Neural cell (in vitro differentiated cells): Measurements from ENCODE around the gene MUC6. TPM values are rescaled to one million over a fixed set of nuclear protein-coding genes. Genes with fewer than 3 reads are reported as not detected.

ENCODE experiments used
- H2AFZ ChIP-seq: fragments of 200-600, 300-800 bp; sonication (generic), shearing (Covaris generic); 2 replicates; pipeline ENCODE4 v1.6.0; 2014; ENCODE audit warnings: low read depth, mild to moderate bottlenecking, antibody characterized with exemption, low read length, moderate library complexity
- H3F3A ChIP-seq: fragments of 200-600 bp; shearing (Covaris generic); 2 replicates; pipeline ENCODE4 v1.6.1; 2016; ENCODE audit warnings: mild to moderate bottlenecking, moderate library complexity, mixed read lengths, antibody characterized with exemption, low read length; ENCODE audit not compliant: insufficient read depth, poor library complexity, severe bottlenecking
- H3K27ac ChIP-seq: fragments of 200-600, 300-800 bp; sonication (generic), shearing (Covaris generic); 2 replicates; pipeline ENCODE4 v1.5.1; 2014; ENCODE audit warnings: mild to moderate bottlenecking, low read length, moderate library complexity
- H3K27me3 ChIP-seq: fragments of 300-800, 200-600 bp; sonication (generic), shearing (Covaris generic); 2 replicates; pipeline ENCODE4 v1.6.0; 2014; ENCODE audit warnings: mild to moderate bottlenecking, low read depth, low read length, moderate library complexity; ENCODE audit not compliant: insufficient read depth
- H3K36me3 ChIP-seq: fragments of 300-800, 200-600 bp; sonication (generic), shearing (Covaris generic); 2 replicates; pipeline ENCODE4 v1.5.1; 2014; ENCODE audit warnings: mild to moderate bottlenecking, antibody characterized with exemption, low read length, moderate library complexity; ENCODE audit not compliant: insufficient read depth
- H3K4me2 ChIP-seq: fragments of 300-800, 200-600 bp; sonication (generic), shearing (Covaris generic); 2 replicates; pipeline ENCODE4 v1.6.0; 2014; ENCODE audit warnings: mild to moderate bottlenecking, low read length
- H3K4me3 ChIP-seq: fragments of 300-800, 200-600 bp; sonication (generic), shearing (Covaris generic); 2 replicates; pipeline ENCODE4 v1.5.1; 2014; ENCODE audit warnings: mild to moderate bottlenecking, low read length, moderate library complexity
- H3K79me2 ChIP-seq: fragments of 200-600 bp; shearing (Covaris generic); replicated peaks from 2 replicates; pipeline ENCODE4 v1.6.0; 2014; ENCODE audit warnings: mild to moderate bottlenecking, low read length, moderate library complexity; ENCODE audit not compliant: insufficient read depth
- H3K9ac ChIP-seq: fragments of 300-800, 200-600 bp; sonication (generic), shearing (Covaris generic); 2 replicates; pipeline ENCODE4 v1.6.1; 2016; ENCODE audit warnings: mild to moderate bottlenecking, low read length, mixed read lengths
- H3K9me2 ChIP-seq: fragments of 200-600 bp; shearing (Covaris generic); 2 replicates; pipeline ENCODE4 v1.6.1; 2016; ENCODE audit warnings: mild to moderate bottlenecking, low read length, mixed read lengths; ENCODE audit not compliant: insufficient read depth
- H3K9me3 ChIP-seq: fragments of 200-600, 300-800 bp; sonication (generic), shearing (Covaris generic); 2 replicates; pipeline ENCODE4 v1.6.1; 2016; ENCODE audit warnings: mild to moderate bottlenecking, mixed run types, low read length, moderate library complexity, mixed read lengths
- H4K20me1 ChIP-seq: fragments of 200-600 bp; shearing (Covaris generic); 2 replicates; pipeline ENCODE4 v1.6.1; 2016; ENCODE audit warnings: mild to moderate bottlenecking, mixed run types; ENCODE audit not compliant: insufficient read depth
- CTCF ChIP-seq: fragments of 450-650 bp; IDR thresholded peaks from 2 replicates; pipeline ENCODE4 v1.5.1; 2014; ENCODE audit warnings: antibody characterized with exemption, mild to moderate bottlenecking, moderate library complexity; ENCODE audit not compliant: poor library complexity, severe bottlenecking
- EP300 ChIP-seq: fragments of 450-650 bp; conservative IDR thresholded peaks from 2 replicates; pipeline ENCODE4 v1.6.1; 2014; ENCODE audit warnings: antibody characterized with exemption, mild to moderate bottlenecking, moderate library complexity; ENCODE audit not compliant: poor library complexity, severe bottlenecking
- EZH2 ChIP-seq: fragments of 200-600, 300-800 bp; shearing (Covaris generic), sonication (generic); IDR thresholded peaks from 2 replicates; pipeline ENCODE4 v1.6.1; 2014; ENCODE audit warnings: antibody characterized with exemption, low read length, borderline replicate concordance, mild to moderate bottlenecking; ENCODE audit not compliant: insufficient read depth, poor library complexity, severe bottlenecking
- MXI1 ChIP-seq: fragments of 450-650 bp; conservative IDR thresholded peaks from 2 replicates; pipeline ENCODE4 v1.6.1; 2014; ENCODE audit warnings: antibody characterized with exemption, mild to moderate bottlenecking; ENCODE audit not compliant: poor library complexity, severe bottlenecking
- POLR2AphosphoS5 ChIP-seq: IDR thresholded peaks from 2 replicates; pipeline ENCODE4 v1.6.1; 2012
- RAD21 ChIP-seq: fragments of 450-650 bp; conservative IDR thresholded peaks from 2 replicates; pipeline ENCODE4 v1.6.1; 2014; ENCODE audit warnings: antibody characterized with exemption, mild to moderate bottlenecking, moderate library complexity
- REST ChIP-seq: IDR thresholded peaks from 2 replicates; pipeline ENCODE4 v1.6.1; 2012; ENCODE audit warnings: borderline replicate concordance
- SMC3 ChIP-seq: fragments of 450-650 bp; conservative IDR thresholded peaks from 2 replicates; pipeline ENCODE4 v1.6.1; 2014; ENCODE audit warnings: antibody characterized with exemption, mild to moderate bottlenecking, moderate library complexity; ENCODE audit not compliant: poor library complexity
- TAF1 ChIP-seq: IDR thresholded peaks from 2 replicates; pipeline ENCODE4 v1.6.1; 2012; ENCODE audit warnings: low read depth
- polyA plus RNA-seq: library from polyadenylated mRNA; depleted of rRNA; stranded (reverse); fragments of >200 nt; gene quantifications from 2 replicates; pipeline ENCODE4 v1.2.3, GENCODE V29; 2014

The MUC6 gene
- polyA plus RNA-seq, 1 donor from 2014 or later = not detected

GRCh38 chr11:1041471-1041870 lies 5.0 kb upstream of the MUC6 start:
- H3K4me3 ChIP-seq = no peak overlapping the region
- no peak overlapping the region for H3K4me2 ChIP-seq
- no peak overlapping the region for H2AFZ ChIP-seq
- no peak overlapping the region for H3K9ac ChIP-seq
- no peaks in the 10 kb centered on the region for H3K27me3 ChIP-seq
- no peaks in the 10 kb centered on the region for H3K36me3 ChIP-seq
- H3K79me2 ChIP-seq = no peaks in the 10 kb centered on the region
- no peaks in the 10 kb centered on the region for H3K9me3 ChIP-seq
- H3K9me2 ChIP-seq = no peaks in the 10 kb centered on the region
- no peak overlapping the region for H3K27ac ChIP-seq
- TF ChIP-seq REST (no peak), TAF1 (no peak), EP300 (no peak), CTCF (no peak), MXI1 (no peak), RAD21 (no peak), SMC3 (no peak), POLR2AphosphoS5 (no peak), EZH2 (no peak)
- H3F3A ChIP-seq = no peaks in the 10 kb centered on the region
- no peaks in the 10 kb centered on the region for H4K20me1 ChIP-seq

- Histone ChIP-seq H3K27ac (no peak overlapping the region), H3K9ac (no peak overlapping the region), H3K4me2 (no peak overlapping the region), H3K9me2 (no peaks in the 10 kb centered on the region), H3F3A (no peaks in the 10 kb centered on the region), H2AFZ (no peak overlapping the region), H3K9me3 (no peaks in the 10 kb centered on the region), H3K27me3 (no peaks in the 10 kb centered on the region), H3K36me3 (no peaks in the 10 kb centered on the region), H3K79me2 (no peaks in the 10 kb centered on the region), H4K20me1 (no peaks in the 10 kb centered on the region), H3K4me3 (no peak overlapping the region)
- TF ChIP-seq RAD21 (no peak), EZH2 (no peak), EP300 (no peak), SMC3 (no peak), REST (no peak), MXI1 (no peak), POLR2AphosphoS5 (no peak), CTCF (no peak), TAF1 (no peak)
Measured at GRCh38 chr11:1041149-1041467, 4.6 kb upstream of the MUC6 start.
